HG03025 (cell line): ENCODE measurements around the gene CDC14B.
"Not testable (repeated sequence)": the region's sequence is repeated elsewhere in the genome, so short reads cannot be mapped to it uniquely, and the experiment has no call there.

Experiments used
- ATAC-seq: cut with Tn5 transposase; IDR thresholded peaks from one replicate; pipeline ENCODE4 v1.9.1; 2021; ENCODE audit warnings: mild to moderate bottlenecking, moderate library complexity; ENCODE audit not compliant: unreplicated experiment, low FRiP score

Gene CDC14B

DNA sequence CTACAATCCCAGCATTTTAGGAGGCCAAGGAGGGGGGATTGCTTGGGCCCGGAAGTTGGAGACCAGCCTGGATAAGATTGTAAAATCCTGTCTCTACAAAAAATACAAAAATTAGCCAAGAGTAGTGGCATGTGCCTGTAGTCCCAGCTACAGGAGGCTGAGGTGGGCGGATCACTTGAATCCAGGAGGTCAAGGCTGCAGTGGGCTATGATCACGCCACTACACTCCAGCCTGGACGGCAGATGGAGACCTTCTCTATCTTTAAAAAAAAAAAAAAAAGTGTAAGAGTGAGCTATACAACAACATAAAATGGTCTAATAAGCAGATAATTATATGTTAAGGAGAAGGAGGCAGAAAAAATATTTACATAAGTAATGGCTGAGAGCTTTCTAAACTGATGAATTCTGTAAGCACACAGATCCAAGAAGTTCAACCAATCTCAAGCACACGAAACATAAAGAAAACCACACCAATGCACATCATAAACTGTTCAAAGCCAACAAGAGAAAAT lies 23.0 kb downstream of the CDC14B start:
- no peak for ATAC-seq

DNA sequence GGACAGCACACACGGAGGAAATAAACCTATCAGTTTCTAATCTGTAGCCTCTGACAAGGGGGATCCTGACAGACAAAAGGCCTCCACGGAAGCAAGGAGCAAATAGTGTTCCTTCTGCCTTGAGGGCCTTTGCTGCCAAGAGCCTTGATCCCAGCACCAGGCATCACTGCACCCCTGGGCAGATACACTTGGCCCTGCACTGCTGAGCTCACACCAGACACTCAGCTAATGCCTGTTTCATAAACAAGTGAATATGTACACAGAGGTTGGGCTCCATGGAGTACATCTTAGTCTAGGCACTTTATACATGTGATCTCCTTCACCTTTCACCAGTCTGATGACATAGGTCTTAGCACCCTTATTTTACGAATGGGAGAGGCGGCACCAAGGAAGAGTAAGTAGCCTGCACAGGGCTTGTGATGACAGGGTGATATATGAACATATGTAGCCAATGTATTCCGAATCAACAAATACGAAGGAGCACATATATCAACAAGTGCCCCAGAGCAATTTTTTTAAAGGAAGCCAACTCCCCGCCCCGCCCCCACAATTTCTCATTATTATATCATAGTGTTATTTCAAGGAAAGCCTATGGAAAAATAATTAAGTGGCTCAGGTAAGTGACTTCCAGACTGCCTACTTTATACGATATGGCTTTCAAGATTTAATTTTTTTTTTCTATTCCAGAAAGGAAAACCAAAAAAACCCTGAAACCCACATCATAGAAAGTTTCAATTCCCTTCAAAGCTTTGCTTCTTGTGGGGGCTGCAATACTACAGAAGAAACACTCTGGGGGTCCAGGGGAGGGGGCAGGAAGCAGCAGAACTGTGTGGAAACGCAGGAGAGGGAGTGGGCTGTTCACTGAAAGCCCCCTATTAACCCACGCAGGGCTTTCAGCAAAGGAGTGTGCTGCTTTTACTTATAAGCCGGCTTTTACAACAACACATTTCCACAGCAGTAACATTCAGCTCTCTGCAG lies 32.0 kb downstream of the CDC14B start:
- no peak for ATAC-seq

DNA sequence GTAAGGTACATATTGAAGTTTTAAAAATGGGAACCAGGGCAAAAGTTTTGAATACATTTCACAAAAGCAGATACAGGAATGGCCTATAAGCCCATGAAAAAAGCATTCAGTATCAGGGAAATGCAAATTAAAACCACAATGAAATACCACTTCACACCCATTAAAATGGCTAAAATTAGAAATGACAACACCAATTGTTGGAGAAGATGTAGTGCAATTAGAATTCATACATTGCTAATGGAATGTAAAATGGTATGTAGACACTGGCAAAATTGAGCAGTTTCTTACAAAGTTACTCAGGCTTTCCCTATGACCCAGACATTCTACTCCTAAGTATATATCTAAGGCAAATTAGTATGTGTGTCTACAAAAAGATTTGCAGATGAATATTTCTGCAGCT lies 34.2 kb downstream of the CDC14B start:
- no peak for ATAC-seq

DNA sequence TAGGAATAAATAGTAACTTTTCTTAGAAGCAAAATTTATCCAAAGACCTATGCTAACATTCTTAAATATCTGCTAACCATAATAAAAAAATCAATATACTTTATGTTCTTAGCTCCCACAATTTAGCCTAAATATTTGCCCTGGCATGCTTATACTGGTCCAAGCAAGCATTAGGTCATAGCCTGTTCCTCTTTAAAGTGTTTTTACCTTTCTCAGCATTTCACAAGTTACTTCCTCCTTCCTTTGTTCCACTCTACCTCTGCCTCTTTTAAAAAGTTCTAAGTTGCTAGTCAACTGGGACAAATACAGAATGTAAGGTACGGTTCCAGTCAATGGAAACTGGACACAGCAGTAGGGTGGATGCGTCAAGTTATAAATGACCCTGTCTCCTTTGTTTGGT lies 37.4 kb downstream of the CDC14B start:
- ATAC-seq = not testable (repeated sequence)

DNA sequence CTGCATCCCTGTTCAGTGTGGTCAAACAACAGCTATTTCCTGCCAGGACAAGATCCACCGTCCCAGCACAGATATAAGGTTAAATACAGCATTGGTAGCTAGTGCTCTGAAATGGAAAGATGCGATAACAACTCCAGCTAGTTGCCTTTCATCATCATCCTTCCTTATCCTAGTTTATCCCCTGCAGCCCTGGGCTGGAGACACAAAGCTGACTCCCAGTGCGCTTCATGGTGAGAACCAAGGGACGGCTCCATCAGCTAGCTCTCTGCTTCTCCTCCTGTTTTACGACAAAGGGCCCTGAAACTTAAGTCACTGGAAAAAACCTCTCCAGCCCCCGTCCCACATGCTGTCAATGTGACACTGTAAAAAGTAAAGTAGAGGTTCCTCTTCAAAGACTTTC lies 37.9 kb downstream of the CDC14B start:
- ATAC-seq = no peak

DNA sequence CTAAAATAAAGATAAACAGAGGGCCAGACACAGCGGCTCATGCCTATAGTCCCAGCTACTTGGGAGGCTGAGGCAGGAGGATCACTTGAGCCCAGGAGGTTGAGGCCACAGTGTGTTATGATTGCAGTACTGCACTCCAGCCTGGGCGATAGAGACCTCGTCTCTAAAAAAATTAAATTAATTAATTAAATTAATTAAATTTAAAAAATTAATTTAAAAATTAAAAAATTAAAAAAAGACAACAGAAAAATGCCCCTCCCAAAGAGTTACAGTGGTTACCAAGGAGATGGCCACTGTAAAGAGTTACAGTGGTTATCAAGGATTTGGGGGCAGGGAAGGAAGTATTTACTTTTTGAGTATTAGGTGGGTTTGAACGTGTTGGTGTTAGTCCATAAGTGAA lies 38.3 kb downstream of the CDC14B start:
- no peak for ATAC-seq

DNA sequence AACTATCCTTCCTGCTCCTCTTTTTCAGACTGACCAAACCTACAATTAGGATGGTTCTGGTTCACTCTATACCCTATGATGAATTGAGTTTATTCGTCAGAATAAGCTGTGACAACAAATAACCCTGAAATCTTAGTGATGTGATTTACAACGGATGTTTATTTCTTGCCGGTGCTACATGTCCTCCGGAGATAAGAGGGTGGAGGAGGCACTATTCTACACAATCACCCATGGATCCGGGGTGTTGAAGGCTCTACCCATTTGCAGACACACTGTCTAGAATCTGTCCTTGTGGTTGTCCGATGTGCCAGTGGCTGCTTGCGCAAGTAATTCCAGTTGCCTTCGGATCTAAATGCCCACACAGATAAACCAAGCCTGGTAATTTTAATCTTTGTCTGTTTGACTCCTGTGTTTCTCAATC lies 44.7 kb downstream of the CDC14B start:
- ATAC-seq = no peak

DNA sequence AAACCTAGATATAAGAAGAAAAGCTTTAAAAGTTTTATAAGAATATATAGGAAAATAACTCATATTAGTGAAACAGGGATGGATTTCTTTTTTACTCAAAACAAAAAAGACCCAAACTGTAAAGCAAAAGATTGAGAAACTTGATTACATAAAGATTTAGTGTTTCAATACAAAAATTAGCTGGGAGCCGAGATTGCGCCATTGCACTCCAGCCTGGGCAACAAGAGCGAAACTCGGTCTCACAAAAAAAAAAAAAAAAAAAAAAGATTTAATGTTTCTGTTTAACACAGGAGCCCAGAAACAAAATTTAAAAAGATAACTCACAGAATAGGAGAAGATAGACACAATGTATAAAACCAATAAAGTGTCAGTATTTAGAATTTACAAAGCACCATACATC lies 45.2 kb downstream of the CDC14B start:
- no peak for ATAC-seq

DNA sequence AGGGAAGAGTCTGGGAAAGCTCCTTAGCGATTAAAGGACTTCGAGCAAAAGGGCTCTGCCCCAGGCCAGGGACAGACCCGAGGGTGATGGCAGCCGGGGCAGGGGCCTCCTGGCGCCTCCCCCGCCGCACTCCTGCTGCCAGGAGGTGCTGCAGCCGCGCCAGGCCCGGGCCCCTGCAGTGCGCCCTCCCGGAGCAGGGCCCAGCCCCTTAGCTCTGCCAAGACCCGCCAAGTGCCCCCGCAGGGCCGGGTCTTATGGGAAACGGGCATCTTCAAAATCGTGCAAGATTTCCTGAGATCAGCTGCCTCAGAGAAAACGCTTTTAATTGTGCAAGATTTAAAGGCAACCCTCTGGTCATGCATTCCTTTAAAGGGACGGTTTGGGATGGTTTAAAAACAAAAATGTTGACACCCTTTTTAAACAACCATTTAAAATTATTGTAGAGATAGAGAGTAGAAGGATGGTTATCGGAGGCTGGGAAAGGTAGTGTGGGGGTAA lies 52.4 kb downstream of the CDC14B start:
- ATAC-seq = peak; percentile 30

DNA sequence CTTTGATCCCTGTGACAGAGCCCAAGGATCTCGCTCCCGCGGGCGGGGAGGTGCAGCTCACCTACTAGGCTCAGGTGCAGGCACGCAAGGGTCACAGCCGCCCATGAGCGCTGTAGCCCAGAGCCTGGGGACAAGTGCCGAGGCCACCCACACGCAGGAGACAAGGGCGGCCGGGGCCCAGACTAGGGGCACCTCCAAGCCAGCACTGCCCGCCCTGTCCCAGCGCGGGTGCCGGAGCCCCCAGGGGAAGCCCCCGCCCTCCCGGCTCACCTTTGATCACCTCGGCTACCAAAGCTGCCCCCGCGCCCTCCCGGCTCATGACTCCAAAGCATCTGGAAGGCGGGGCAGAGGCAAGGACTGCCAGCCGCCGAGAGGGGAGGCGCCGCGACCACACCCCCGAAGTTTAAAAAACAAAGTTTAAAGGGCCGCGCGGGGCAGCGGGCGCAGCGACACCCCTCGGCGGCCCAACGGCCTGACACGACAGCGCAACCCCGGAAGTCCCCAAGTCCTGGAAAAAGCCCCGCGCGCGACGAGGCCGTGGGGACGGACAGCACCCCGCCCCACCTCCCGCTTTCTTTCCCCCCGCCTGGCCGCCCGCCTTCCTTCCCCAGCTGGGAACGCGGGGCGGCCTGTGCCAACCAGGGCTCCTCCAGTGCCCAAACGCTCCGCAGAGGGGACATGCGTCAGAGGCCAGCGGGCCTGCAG lies 53.0 kb downstream of the CDC14B start:
- ATAC-seq = peak; percentile 69

DNA sequence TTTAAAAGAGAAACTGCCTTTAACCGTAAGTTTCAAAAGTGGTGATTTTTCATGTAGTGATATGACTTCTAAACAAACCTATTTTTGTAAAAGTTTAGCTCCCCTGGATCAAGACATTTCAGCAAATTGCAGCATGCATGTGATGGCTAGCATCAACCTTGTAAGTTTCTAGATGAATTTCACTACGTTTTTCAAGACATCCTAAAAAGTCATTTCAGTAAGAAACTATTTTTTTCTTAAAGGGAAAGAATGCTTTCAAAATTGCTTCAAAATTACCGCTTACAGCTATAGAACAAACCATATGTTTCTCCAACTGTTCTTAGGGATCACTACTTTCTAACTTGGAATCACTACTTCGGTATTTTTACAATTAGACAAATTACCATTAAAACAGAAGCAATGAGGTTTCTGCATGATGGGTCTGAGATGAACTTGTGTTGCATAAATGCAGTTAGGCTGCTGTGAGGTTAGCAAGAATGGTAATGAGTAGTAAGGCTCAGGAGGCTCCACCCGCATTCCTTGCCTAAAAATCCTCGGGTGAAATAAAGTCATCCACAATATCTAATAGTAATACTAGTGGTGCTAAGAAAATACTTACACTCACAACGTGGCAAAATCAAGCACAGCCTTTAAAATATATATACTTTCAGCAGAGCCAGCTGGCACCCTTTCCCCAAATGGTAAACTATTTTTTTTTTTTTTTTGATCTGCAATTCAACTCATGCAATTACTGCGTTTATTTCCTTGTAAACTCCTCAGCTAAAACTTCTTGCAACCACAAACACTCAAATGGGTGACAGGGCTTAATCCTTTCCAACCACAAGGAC lies 53.8 kb downstream of the CDC14B start:
- no peak for ATAC-seq

DNA sequence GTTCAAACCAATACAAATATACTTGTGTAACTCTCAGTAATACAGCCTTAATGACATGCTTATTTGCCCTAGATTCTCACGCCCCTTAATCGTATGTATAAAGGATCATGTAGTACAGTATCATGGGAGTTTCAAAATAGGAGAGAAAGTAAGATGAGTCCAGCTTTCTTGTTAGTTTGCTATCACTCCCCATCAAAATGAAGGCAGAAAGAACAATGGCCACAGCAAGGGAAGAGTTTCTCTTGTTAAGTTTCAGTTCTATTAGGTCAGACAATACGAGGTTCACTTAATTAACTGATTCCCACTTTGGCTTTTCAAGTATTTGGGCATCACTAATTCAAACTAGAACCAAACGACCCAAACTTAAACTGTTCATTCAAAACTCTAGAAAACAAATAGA lies 55.4 kb downstream of the CDC14B start:
- ATAC-seq = no peak

DNA sequence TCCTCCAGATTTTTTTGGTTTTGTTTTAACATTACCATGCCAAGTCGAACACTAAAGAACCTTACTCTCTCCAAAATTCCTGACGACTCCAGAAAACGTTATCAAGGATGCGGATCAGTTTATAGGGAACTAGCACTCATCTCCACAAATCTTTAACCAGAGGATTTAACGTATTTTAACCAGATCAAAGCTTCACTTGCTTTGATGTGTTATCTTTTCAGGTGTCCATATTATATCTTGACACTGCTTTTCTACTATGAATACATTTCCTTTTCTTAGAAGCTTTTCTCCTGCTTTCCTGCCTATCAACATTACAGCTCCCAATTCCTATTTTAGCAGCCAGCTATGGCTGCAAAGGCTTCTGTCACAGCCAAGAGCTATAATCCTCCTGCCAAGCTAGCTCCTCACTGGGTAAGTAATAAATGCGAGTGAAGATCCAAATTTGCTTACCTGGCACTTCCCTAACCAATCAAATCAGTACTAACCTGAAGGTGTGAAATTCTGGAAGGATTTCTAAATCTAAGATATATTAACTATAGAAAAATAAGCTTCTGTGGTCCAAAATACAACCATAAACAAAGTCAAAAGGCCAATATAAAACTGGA lies 60.2 kb downstream of the CDC14B start:
- ATAC-seq = no peak

DNA sequence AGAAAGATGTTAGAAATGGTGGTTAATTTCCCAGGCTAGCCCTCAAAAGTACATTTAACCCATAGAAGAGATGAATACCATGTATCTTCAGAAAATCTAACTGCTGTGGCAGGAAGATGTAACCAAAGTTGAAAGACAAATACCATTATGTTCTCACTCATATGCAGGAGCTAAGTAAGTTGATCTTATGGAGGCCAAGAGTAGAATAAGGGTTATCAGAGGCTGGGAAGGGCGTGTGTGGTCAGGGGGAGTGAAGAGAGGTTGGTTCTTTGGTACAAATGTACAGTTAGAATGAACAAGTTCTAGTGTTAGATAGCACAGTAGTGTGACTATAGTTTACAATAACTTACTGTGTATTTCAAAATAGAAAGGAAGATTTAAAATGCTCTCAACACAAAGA lies 61.7 kb downstream of the CDC14B start:
- ATAC-seq = no peak

DNA sequence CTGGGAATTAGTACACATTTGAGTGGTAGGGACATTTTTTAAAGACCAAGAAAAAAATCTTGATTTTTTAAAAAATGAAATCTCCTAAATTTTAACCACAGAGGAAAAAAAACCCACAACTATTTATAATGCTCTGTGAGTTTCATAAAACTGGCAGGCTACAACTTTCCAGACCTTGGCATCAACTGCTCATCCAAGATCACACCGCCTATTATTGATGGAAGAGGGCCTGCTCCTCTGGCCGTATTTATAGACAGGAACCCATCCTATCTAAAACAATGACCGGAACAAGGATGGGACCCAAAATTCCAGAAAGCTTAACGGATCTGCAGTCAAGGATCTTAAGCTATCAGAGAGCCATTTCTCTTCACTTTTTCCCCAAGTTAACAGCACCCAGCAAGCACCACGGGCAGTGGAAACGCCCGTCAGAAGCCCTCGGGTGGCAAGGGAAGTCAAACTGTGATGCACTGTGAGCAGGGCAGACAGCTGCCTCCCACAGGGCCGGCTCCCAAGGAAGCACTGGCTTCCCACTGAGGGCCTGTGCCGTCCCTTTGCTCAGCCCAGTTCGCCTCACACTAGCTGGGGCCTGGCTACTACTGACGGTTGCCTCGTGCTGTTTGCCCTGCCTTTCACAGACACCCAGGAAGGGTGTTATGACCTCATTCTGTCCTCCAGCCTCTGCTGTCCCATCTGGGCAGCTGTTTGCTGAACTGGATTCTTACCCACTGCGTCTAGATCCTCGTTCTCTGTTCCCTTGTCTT lies 62.8 kb downstream of the CDC14B start:
- ATAC-seq = no peak

DNA sequence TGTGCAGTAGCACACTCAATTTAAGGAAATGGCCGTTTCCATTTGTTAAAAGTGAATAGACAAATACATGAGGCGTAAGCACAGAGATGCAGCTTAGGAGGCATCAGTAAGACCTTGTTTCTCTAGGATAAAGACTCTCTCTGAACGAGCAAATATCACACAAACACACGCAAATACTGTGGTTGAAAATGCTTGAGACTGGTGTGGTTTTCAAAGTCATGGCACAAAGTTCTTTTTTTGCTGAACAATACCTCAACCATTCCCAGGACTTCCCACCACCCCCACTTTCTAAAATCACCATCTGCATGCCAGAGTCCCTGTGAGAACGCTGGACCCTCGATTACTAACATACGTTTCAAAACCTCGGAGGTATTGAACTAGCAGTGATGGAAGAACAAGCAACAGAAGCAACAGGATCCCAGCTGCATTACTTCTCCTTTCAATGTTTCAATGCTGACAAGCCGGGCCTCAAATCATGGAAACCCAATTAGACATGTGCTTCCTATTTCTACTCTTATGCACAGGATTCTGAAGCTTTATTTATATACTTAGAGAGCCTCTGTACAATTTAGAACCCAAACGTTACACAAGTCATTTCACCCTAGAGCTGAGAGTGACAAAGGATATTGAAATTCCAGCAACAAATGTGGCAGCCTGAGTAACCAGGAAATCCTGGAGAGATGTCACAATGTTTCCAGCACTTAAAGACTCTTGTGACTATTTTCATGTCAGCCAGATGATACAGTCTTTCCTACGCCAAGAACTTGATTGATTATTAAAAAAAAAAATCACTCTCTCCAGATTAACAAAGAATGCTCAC lies 63.9 kb downstream of the CDC14B start:
- ATAC-seq = no peak

DNA sequence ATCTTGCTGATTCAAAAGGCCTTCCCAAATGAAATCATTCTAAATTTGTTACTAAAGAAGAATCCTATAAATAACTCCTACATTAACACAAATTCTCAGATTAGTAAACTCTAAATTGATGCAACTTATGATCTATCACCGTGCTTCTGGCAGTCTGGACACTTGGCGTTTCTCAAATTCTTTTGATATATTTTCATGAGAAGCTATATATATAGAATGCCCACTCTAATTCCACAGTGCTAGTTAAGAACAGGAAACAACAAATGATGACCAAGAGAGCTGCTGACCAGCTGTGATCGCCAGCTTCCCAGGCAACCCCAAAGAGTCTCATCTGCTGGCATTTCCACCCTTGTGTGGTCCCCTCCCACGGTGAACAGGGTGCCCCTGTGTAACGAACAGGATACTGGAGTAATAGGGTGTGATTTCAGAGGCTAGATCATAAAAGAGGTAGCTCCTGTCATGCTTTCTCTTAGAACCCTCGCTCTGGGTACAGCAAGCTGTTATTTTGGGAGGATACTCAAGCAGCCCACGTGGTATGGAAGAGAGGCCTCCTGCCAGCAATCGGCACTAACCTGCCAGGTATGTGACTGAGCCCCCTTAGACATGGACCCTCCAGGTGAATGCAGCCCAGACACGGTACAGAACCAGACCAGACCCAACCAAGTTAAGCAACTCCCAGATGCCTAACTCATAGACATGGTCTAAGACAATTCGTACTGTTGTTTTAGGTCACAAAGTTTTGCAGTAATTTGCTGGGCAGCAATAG lies 64.7 kb downstream of the CDC14B start:
- no peak for ATAC-seq

DNA sequence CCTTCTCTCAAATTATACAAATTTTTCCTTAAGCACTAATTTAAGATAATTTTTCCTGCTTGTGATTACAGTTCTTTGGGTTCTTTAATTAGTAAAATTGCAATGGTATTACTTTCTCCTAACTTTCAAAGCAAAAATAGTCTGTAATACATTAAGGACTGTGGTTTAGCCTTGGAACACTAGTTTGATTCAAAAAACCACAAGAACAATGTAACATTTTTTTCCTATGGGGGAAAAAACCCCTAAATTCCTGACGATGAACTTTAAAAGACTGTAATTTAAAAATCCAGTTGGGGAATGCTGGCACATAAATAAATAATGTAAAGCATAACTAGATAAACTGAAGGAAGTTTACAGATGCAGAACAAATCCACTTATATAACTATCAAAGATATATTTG lies 65.3 kb downstream of the CDC14B start:
- no peak for ATAC-seq
